MM.1S (cell line): ENCODE measurements around the gene ATG5.

Experiments used
- EZH2phosphoT487 ChIP-seq: fragments of 300-600 bp; sonication (generic); IDR thresholded peaks from 2 replicates; pipeline ENCODE4 v1.6.1; 2018; ENCODE audit warnings: antibody characterized with exemption, low read length
- TF ChIP-seq, protein P1 (sequence below): fragments of 300-600 bp; sonication (generic); IDR thresholded peaks from 2 replicates; pipeline ENCODE4 v1.5.1; 2016; ENCODE audit warnings: antibody characterized with exemption, low read length, mixed read lengths

DNA sequence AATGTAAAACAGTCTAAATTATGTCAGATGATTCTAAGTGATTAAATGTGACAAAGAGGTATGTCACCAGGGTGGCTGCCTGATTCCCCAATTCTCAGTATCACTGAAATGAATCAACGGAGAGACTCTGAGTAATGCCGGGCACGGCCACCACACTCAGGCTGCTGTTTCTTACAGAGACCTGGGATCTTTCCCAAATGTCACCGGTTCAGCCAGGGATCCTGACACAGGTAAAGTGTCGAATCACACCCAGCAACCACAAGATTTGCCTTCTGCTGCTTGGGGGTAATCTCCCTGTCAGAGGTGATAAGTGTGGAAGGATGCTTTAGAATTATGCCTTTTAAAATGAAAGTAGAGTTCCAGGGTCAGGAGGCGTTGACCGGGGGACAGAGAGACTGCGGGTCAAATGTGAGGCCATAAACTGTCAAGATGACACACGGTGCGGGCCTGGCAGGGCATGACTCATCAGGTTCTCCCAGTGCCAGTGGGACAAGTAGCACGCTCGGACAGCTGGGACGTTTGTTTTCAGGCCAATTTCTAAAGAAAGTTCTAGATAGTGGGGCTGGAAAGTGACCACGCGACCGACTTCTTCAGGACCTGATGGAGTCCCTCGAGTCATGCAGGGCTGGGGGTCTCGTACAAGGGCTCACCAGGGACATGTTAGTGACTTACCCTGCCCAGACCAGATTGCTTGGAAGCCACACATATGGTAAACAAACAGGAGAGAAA is 190.5 kb downstream of the ATG5 start:
- TF ChIP-seq, protein P1, sequence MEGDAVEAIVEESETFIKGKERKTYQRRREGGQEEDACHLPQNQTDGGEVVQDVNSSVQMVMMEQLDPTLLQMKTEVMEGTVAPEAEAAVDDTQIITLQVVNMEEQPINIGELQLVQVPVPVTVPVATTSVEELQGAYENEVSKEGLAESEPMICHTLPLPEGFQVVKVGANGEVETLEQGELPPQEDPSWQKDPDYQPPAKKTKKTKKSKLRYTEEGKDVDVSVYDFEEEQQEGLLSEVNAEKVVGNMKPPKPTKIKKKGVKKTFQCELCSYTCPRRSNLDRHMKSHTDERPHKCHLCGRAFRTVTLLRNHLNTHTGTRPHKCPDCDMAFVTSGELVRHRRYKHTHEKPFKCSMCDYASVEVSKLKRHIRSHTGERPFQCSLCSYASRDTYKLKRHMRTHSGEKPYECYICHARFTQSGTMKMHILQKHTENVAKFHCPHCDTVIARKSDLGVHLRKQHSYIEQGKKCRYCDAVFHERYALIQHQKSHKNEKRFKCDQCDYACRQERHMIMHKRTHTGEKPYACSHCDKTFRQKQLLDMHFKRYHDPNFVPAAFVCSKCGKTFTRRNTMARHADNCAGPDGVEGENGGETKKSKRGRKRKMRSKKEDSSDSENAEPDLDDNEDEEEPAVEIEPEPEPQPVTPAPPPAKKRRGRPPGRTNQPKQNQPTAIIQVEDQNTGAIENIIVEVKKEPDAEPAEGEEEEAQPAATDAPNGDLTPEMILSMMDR, result no peak
- no peak for TF ChIP-seq EZH2phosphoT487
